GM18511 (cell line): Measurements from ENCODE around the gene PAQR5.
"Not testable (repeated sequence)": the region's sequence is repeated elsewhere in the genome, so short reads cannot be mapped to it uniquely, and the experiment has no call there.

Experiments used
- ATAC-seq: cut with Tn5 transposase; IDR thresholded peaks from one replicate; pipeline ENCODE4 v1.9.1; 2021; ENCODE audit warnings: mild to moderate bottlenecking, moderate library complexity; ENCODE audit not compliant: unreplicated experiment

Gene PAQR5

DNA sequence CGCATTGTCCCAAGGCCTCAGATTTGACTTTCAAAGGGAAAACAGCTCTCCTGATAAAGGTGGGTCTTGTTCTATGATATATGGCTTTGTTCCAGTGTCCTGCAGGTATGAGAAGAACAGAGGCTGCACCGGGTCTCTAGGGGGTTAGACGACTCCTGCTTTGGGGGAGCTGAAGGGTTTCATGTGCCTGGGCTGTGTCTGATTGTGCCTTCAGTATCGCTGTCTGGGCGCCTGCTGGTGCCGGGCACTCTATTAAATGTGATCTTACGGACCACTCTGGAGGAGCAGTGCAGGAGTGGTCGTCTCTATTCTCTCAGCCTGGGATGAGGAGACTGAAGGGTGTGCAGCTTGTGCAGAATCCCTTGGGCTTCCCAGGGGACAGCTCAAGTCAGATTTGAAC is 16.0 kb downstream of the PAQR5 start:
- no peak for ATAC-seq

DNA sequence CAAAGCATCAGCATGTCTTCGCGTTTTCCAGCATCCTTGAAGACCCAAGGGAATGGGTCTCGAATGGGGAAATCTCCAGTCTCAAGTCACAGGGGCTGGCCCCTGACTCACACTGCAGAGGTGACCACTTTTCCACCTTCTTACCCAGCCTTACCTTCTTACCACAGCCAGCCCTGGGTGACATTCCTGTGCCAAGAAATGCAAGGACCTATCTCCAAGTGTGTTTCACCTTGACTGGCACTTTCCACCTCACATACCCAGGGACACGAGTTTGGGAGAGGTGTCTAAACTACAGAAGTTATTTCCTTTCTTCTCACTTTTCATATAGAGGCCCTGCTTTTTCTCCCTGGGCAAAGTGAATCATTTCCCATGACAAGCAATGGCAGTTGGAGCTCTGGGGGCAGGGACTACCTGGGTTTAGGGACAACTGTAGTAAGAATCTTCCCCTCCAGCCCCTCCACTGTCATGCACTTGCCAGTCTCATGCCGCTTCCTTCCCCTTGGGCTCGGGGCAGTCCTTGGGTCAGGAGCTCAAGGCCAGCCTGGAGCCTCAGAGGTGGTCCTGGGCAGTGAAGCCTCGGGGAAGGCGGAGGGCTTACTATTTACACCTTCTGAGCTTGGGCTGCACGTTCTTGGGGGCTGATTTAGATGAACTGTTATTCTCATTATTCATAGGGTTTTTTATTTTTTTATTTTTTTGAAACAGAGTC is 16.8 kb downstream of the PAQR5 start:
- ATAC-seq: no peak

- no peak for ATAC-seq
Observed at GRCh38 chr15:69316291-69316690, 17.6 kb downstream of the PAQR5 start.

- no peak for ATAC-seq
Observed at GRCh38 chr15:69317392-69317841, 18.7 kb downstream of the PAQR5 start.

GRCh38 chr15:69318033-69318432 is 19.3 kb downstream of the PAQR5 start:
- ATAC-seq: no peak

DNA sequence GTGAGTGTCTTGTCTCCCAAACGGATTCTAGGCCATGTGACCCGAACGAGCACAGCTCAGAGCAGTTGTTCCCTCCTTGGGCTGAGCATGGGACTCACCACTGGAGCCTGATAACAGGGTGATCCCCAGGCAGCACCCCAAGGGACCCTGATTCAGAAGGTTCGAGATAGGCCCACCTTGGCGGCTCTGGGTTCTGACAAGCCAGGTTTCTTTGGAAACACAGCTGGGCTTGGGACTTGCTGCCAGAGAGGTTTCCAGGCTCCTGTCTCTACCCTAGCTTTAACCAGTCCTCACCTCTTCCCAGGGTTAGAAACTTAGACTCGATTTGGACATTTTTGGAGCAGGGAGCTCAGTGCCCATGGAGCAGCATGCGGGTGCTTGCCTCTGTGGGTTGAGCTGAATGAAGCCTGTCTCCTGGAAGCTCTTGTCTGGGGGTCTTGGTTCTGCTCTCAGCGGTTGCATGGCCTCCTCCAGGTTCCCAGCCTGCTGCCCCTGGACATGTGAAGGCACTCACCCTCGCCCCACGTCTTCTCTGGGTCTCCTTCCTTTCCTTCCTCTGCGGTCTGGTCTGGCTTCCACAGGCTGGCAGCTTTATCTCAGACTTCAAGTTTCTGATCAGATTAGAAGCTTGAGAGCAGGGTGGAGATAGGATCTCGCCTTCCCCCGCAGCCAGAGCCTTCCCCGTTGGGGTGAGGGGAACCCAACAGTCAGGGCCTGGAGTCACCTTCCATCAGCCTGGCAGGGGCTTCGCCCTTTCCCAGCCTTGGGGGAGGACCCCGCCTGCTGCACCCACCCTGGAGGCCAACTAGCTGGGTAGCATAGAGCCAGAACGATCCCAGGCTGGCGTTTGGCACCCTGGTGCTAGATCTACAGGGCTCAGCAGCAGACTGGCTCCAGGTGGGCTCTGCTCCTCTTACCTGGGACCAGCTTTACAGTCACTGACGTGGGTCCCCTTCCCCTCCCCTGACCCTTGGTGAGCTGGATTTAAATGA is 21.0 kb downstream of the PAQR5 start:
- ATAC-seq: no peak

- ATAC-seq: no peak
Observed at GRCh38 chr15:69320977-69321554, 22.4 kb downstream of the PAQR5 start.

GRCh38 chr15:69323893-69324430 is 25.2 kb downstream of the PAQR5 start:
- ATAC-seq: no peak

- no peak for ATAC-seq
Observed at GRCh38 chr15:69324565-69324964, 25.9 kb downstream of the PAQR5 start.

GRCh38 chr15:69325456-69325971 is 26.8 kb downstream of the PAQR5 start:
- no peak for ATAC-seq

DNA sequence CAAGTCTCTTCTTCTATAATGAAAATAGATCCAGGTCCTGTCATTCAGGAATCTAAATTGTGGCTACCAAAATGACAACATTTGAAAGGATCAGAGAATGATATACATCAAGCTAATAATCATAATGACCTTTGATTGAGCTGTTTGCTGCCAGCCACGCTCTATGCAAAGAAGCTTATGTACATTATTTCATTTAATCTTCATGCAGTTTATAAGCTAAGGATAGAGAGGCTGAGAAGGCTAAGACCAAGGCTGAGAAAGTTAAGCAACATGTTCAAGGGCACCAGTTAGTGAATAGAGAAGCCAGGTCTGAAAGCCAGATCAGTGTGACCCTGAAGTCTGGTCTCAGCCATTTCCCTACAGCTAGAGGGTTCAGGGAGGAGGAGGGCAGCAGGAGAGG is 29.4 kb downstream of the PAQR5 start:
- no peak for ATAC-seq

GRCh38 chr15:69328739-69329138 is 30.0 kb downstream of the PAQR5 start:
- no peak for ATAC-seq

DNA sequence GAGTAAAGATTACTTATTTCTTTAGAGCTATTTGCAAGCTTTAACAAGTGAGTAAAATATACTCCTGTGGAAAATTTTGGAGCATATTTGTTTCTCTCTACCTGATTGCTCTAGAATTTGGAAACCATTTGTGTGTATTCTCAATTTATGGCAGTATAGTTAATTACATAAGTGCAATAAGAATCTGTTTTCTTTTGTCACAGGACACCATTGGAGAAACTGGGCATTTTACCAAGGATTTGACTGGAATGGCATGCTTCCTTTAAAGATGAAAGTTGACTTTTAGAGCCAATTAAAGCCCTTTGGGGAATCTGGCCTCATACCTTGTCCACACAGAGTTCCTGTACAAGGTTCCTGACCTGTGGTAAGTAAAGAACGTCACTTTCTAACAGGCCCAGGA is 38.4 kb downstream of the PAQR5 start:
- no peak for ATAC-seq

GRCh38 chr15:69338535-69339213 is 40.0 kb downstream of the PAQR5 start:
- ATAC-seq: no peak

GRCh38 chr15:69339214-69339543 is 40.5 kb downstream of the PAQR5 start:
- not testable (repeated sequence) for ATAC-seq

- no peak for ATAC-seq
Observed at GRCh38 chr15:69340243-69340900, 41.7 kb downstream of the PAQR5 start.

DNA sequence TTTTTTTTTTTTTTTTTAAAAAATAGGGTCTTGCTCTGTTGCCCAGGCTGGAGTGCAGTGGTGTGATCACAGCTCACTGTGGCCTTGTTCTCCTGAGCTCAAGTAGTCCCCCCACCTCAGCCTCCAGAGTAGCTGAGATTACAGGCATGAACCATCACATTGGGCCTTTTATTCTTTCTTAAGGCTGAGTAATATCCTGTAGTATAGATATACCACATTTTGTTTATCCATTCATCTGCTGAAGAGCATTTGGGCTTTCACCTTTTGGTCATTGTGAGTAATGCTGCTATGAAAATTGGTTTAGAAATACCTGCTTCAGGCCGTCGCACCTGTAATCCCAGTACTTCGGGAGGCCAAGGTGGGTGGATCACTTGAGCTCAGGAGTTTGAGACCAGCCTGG is 42.6 kb downstream of the PAQR5 start:
- ATAC-seq: no peak

DNA sequence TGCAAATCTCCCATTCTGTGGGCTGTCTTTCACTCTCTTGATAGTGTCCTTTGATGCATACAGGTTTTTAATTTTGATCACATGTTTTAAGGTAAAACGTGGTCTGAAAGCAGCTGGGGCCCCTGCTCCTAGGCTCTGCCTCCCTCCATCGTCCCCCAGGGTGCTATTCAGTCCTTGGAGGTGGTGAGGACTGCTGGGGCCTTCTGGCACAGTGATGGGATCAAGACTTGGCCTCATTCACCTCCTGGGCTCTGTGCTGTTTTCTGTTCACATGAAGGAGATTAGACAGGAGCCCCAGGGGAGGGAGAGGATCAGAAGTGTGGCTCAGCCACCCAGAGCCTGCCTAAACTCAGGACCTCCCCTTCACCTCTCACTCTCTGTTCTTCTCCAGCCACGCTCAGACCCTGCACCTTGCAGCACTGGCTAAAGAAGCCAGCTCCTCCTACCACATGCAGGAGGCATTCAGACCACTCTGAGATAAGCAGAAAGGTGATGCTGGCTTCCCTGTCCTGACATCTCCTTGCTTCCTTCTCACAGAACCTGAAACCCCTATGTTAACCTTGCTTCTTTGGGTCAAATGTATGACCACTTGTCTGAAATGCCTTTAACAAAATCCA is 43.9 kb downstream of the PAQR5 start:
- ATAC-seq: no peak

GRCh38 chr15:69343133-69343532 is 44.4 kb downstream of the PAQR5 start:
- ATAC-seq: no peak

GRCh38 chr15:69344238-69344637 is 45.5 kb downstream of the PAQR5 start:
- no peak for ATAC-seq
